GM12878 (cell line): ENCODE results near the gene EFCC1. TPM values are rescaled to one million over a fixed set of nuclear protein-coding genes. Genes with fewer than 3 reads are reported as not detected.

Experiments
- CEBPZ ChIP-seq: fragments of 150-350 bp; IDR thresholded peaks from 2 replicates; pipeline ENCODE4 v1.6.1; 2016; ENCODE audit warnings: low read depth, low read length
- DPF2 ChIP-seq: fragments of 450-650 bp; IDR thresholded peaks from 2 replicates; pipeline ENCODE4 v1.6.1; 2017; ENCODE audit warnings: mild to moderate bottlenecking
- EED ChIP-seq: sonication (generic); IDR thresholded peaks from 2 replicates; pipeline ENCODE4 v1.6.1; 2016; ENCODE audit warnings: antibody characterized with exemption, low read depth
- HCFC1 ChIP-seq: fragments of 150-350 bp; IDR thresholded peaks from 2 replicates; pipeline ENCODE4 v1.6.1; 2014; ENCODE audit warnings: low read length
- HDAC6 ChIP-seq: fragments of 200-600 bp; sonication (generic); IDR thresholded peaks from one replicate; pipeline ENCODE4 v1.8.0; 2017; ENCODE audit warnings: antibody characterized with exemption; ENCODE audit not compliant: unreplicated experiment
- KDM1A ChIP-seq: fragments of 200-600 bp; sonication (generic); IDR thresholded peaks from 2 replicates; pipeline ENCODE4 v1.6.1; 2016; ENCODE audit warnings: borderline replicate concordance
- NFXL1 ChIP-seq: fragments of 450-650 bp; IDR thresholded peaks from 2 replicates; pipeline ENCODE4 v1.6.1; 2017; ENCODE audit warnings: antibody characterized with exemption, mild to moderate bottlenecking, borderline replicate concordance
- NKRF ChIP-seq: fragments of 450-650 bp; conservative IDR thresholded peaks from 2 replicates; pipeline ENCODE4 v1.6.1; 2017; ENCODE audit warnings: mild to moderate bottlenecking, moderate library complexity
- NR2C1 ChIP-seq: fragments of 450-650 bp; IDR thresholded peaks from 2 replicates; pipeline ENCODE4 v1.6.1; 2017; ENCODE audit warnings: antibody characterized with exemption, mild to moderate bottlenecking, moderate library complexity
- PBX3 ChIP-seq: IDR thresholded peaks from 2 replicates; pipeline ENCODE4 v1.6.1; 2011; ENCODE audit warnings: mild to moderate bottlenecking, low read depth, low read length, moderate library complexity; ENCODE audit not compliant: insufficient replicate concordance
- POLR2AphosphoS2 ChIP-seq: IDR thresholded peaks from 2 replicates; pipeline ENCODE4 v1.6.1; 2011; ENCODE audit warnings: low read depth, mild to moderate bottlenecking, low read length, improper control_type of control experiment, moderate library complexity
- POU2F2 ChIP-seq: IDR thresholded peaks from 3 replicates; pipeline ENCODE4 v1.6.1; 2011; ENCODE audit warnings: low read depth, mild to moderate bottlenecking, low read length, borderline replicate concordance
- RCOR1 ChIP-seq: conservative IDR thresholded peaks from 2 replicates; pipeline ENCODE4 v1.6.1; 2012; ENCODE audit warnings: low read depth, low read length, improper control_type of control experiment
- RELA ChIP-seq: fragments of 450-650 bp; IDR thresholded peaks from 2 replicates; pipeline ENCODE4 v1.8.0; 2014; ENCODE audit warnings: borderline replicate concordance; ENCODE audit not compliant: partially characterized antibody
- SMC3 ChIP-seq: IDR thresholded peaks from 2 replicates; pipeline ENCODE4 v1.6.1; 2011; ENCODE audit warnings: low read length, improper control_type of control experiment, borderline replicate concordance
- SREBF1 ChIP-seq: IDR thresholded peaks from 2 replicates; pipeline ENCODE4 v1.6.1; 2012; ENCODE audit warnings: mild to moderate bottlenecking, low read length
- SREBF2 ChIP-seq: IDR thresholded peaks from 2 replicates; pipeline ENCODE4 v1.6.1; 2012; ENCODE audit warnings: mild to moderate bottlenecking, low read length
- YY1 ChIP-seq: IDR thresholded peaks from 2 replicates; pipeline ENCODE4 v1.6.1; 2011; ENCODE audit warnings: low read depth, mild to moderate bottlenecking, low read length
- ZBTB11 ChIP-seq: fragments of 450-650 bp; formaldehyde crosslinking; IDR thresholded peaks from 2 replicates; pipeline ENCODE4 v1.5.0; 2022; ENCODE audit warnings: mild to moderate bottlenecking, missing genetic modification characterization
- ZNF24 ChIP-seq: fragments of 450-650 bp; IDR thresholded peaks from 2 replicates; pipeline ENCODE4 v1.6.1; 2017; ENCODE audit warnings: antibody characterized with exemption, mild to moderate bottlenecking
- ZNF622 ChIP-seq: fragments of 450-650 bp; IDR thresholded peaks from 2 replicates; pipeline ENCODE4 v1.6.1; 2017; ENCODE audit warnings: mild to moderate bottlenecking, inconsistent platforms
- polyA plus RNA-seq, 11 experiments: library from polyadenylated mRNA; depleted of rRNA in 4 of 11; unstranded in 6 of 11; stranded (reverse) in 5 of 11; fragments of >200 nt; fragmentation: Nextera tagmentation in 4 of 11; fragmentation: Illumina TruSeq in 1 of 11; extraction: Ambion mirVana in 4 of 11; extraction: Trizol in 1 of 11; gene quantifications; 1 replicate in 1 of 11; 2 replicates in 10 of 11; pipeline versions ENCODE4 v1.2.1 to v1.2.3, GENCODE V29; 2011 to 2016; ENCODE audit warnings: inconsistent platforms in 2 of 11, missing spikeins in 2 of 11, low read depth in 1 of 11
- total RNA-seq, 4 experiments: library from RNA; depleted of rRNA in 3 of 4; stranded (reverse); fragments of >200 nt in 3 of 4; fragmentation: Illumina TruSeq in 1 of 4; extraction: Trizol in 1 of 4; gene quantifications; 2 replicates each; pipeline versions ENCODE4 v1.2.1 to v1.2.3, GENCODE V29; 2013 to 2021

Gene EFCC1
- total and polyA plus RNA-seq, 10 of the 15 experiments (the other 5 are each of a cell fraction or from before 2014, with no cell fraction given): not detected

GRCh38 chr3:129026728-129027543 is 25.8 kb downstream of the EFCC1 start (continued):
- no peak; the same call in 1 of the 2 replicates for TF ChIP-seq NKRF
- TF ChIP-seq HDAC6: no peak
- TF ChIP-seq NFXL1: no peak
- no peak for TF ChIP-seq ZNF24
- TF ChIP-seq HCFC1: no peak
- no peak for TF ChIP-seq KDM1A
- TF ChIP-seq DPF2: peak; percentile 54; the same call in 1 of the 2 replicates
- no peak for TF ChIP-seq NR2C1
- TF ChIP-seq PBX3: no peak
- TF ChIP-seq SMC3: 0 out of 2 replicates have a peak, but pooled peaks have one; percentile 5
- no peak for TF ChIP-seq ZBTB11 (CRISPR knock-in tag)
- no peak for TF ChIP-seq RELA
- 0 out of 2 replicates have a peak, but pooled peaks have one; percentile 35 for TF ChIP-seq YY1
- no peak for TF ChIP-seq SREBF1
- no peak for TF ChIP-seq RCOR1
- TF ChIP-seq POU2F2: peak; percentile 45; the same call in 1 of the 3 replicates
- no peak for TF ChIP-seq EED
- TF ChIP-seq ZNF622: no peak
- TF ChIP-seq SREBF2: no peak
- no peak for TF ChIP-seq CEBPZ
- TF ChIP-seq POLR2AphosphoS2: 0 out of 2 replicates have a peak, but pooled peaks have one; percentile 52
